Loucy (cell line): ENCODE data around the gene RGS6.

Source experiments
- EZH2phosphoT487 ChIP-seq: fragments of 200-600 bp; IDR thresholded peaks from 2 replicates; pipeline ENCODE4 v1.6.1; 2018; ENCODE audit warnings: antibody characterized with exemption, mild to moderate bottlenecking, moderate library complexity, borderline replicate concordance
- TF ChIP-seq, protein P1 (sequence below): fragments of 200-600 bp; sonication (generic); conservative IDR thresholded peaks from 2 replicates; pipeline ENCODE4 v1.5.1; 2014; ENCODE audit warnings: mild to moderate bottlenecking, antibody characterized with exemption, low read length

DNA sequence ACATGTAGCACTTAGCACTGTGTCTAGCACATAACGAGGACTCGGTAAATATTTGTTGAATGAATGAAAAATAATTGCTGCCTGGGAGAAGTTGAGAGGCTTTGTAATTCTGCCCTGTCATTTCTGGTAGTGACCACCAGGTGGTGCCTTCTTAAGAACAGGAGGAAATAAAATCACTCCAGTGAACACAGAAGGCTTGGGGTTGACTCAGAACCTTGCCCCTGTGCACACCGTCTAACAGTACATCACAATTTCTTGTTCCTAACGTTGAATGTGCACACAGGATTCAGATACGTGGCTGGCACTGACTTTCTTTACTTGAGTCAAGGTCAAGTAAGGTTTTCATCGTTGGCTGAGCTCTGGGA lies 91.8 kb downstream of the RGS6 start:
- TF ChIP-seq, protein P1, sequence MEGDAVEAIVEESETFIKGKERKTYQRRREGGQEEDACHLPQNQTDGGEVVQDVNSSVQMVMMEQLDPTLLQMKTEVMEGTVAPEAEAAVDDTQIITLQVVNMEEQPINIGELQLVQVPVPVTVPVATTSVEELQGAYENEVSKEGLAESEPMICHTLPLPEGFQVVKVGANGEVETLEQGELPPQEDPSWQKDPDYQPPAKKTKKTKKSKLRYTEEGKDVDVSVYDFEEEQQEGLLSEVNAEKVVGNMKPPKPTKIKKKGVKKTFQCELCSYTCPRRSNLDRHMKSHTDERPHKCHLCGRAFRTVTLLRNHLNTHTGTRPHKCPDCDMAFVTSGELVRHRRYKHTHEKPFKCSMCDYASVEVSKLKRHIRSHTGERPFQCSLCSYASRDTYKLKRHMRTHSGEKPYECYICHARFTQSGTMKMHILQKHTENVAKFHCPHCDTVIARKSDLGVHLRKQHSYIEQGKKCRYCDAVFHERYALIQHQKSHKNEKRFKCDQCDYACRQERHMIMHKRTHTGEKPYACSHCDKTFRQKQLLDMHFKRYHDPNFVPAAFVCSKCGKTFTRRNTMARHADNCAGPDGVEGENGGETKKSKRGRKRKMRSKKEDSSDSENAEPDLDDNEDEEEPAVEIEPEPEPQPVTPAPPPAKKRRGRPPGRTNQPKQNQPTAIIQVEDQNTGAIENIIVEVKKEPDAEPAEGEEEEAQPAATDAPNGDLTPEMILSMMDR, result peak; percentile 91
- no peak for TF ChIP-seq EZH2phosphoT487
